ENCODE measurements around the gene TLX2. TPM values are rescaled to one million over a fixed set of nuclear protein-coding genes. Genes with fewer than 3 reads are reported as not detected.
A peak's percentile ranks its signal among the peaks of the same experiment; 100 is the strongest.

TLX2 gene
- total and polyA plus RNA-seq, 2 of the 13 experiments (the other 11 are each of a cell fraction or from before 2014, with no cell fraction given), result 0.05 to 0.20 TPM

DNA sequence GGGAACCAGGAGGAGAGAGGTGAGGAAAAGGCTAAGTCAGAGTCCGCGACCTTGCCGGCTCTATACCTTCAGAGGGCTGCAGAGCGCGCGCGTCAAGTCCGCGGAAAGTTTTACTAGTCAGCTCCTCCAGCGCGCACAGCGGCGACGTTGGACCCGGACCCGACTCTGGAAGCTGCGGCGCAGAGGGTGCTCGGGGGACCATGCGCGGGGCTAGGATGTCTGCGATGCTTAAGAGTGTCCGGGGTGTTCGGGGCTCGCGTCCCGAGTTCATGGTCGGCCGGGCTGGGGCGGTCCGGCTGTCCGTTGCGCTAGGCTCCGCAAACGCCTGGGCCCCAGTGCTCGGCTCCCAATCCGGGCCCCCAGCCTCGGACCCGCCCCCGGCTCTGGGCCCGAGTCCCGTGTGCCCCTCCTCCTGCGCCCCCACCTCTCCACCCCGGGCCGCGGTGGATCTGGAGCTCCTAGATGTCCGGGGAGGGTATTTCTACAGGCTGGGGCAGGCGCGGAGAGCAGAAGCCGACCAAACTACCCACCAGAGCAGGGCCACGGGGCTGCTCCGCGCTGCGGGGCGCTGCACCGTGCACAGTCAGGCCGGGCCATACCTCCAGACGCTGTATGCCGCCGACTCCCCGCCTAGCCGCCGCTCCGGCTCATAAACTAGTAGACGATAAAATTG, 14.8 kb upstream of the TLX2 start, which contains the start of gene LBX2 (continued):
- TF ChIP-seq ZNF609 (CRISPR knock-in tag; IDR thresholded peaks at IDR 0.05; ENCODE audit: borderline replicate concordance) (0 out of 2 replicates have a peak, but pooled peaks have one; percentile 27), RAD21 (CRISPR knock-in tag; IDR thresholded peaks at IDR 0.05) (no peak), ZNF10 (CRISPR knock-in tag; IDR thresholded peaks at IDR 0.05; ENCODE audit: borderline replicate concordance, low read depth) (no peak), ATF1 (CRISPR knock-in tag; IDR thresholded peaks at IDR 0.05) (no peak), ZNF530 (CRISPR knock-in tag; IDR thresholded peaks at IDR 0.05; ENCODE audit: low read depth) (no peak), MAX (IDR thresholded peaks at IDR 0.05) (no peak), POGK (CRISPR knock-in tag; conservative IDR thresholded peaks at IDR 0.05) (no peak), PHB2 (IDR thresholded peaks at IDR 0.05; ENCODE audit: partially characterized antibody) (no peak), MXD1 (CRISPR knock-in tag; IDR thresholded peaks at IDR 0.05) (0 out of 2 replicates have a peak, but pooled peaks have one; percentile 52), MTF2 (CRISPR knock-in tag; IDR thresholded peaks at IDR 0.05; ENCODE audit: borderline replicate concordance) (no peak), FOXC1 (CRISPR knock-in tag; IDR thresholded peaks at IDR 0.05; ENCODE audit: borderline replicate concordance) (peak; percentile 4; the same call in 1 of the 2 replicates)
- TF ChIP-seq, protein P1, sequence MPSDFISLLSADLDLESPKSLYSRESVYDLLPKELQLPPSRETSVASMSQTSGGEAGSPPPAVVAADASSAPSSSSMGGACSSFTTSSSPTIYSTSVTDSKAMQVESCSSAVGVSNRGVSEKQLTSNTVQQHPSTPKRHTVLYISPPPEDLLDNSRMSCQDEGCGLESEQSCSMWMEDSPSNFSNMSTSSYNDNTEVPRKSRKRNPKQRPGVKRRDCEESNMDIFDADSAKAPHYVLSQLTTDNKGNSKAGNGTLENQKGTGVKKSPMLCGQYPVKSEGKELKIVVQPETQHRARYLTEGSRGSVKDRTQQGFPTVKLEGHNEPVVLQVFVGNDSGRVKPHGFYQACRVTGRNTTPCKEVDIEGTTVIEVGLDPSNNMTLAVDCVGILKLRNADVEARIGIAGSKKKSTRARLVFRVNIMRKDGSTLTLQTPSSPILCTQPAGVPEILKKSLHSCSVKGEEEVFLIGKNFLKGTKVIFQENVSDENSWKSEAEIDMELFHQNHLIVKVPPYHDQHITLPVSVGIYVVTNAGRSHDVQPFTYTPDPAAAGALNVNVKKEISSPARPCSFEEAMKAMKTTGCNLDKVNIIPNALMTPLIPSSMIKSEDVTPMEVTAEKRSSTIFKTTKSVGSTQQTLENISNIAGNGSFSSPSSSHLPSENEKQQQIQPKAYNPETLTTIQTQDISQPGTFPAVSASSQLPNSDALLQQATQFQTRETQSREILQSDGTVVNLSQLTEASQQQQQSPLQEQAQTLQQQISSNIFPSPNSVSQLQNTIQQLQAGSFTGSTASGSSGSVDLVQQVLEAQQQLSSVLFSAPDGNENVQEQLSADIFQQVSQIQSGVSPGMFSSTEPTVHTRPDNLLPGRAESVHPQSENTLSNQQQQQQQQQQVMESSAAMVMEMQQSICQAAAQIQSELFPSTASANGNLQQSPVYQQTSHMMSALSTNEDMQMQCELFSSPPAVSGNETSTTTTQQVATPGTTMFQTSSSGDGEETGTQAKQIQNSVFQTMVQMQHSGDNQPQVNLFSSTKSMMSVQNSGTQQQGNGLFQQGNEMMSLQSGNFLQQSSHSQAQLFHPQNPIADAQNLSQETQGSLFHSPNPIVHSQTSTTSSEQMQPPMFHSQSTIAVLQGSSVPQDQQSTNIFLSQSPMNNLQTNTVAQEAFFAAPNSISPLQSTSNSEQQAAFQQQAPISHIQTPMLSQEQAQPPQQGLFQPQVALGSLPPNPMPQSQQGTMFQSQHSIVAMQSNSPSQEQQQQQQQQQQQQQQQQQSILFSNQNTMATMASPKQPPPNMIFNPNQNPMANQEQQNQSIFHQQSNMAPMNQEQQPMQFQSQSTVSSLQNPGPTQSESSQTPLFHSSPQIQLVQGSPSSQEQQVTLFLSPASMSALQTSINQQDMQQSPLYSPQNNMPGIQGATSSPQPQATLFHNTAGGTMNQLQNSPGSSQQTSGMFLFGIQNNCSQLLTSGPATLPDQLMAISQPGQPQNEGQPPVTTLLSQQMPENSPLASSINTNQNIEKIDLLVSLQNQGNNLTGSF (CRISPR knock-in tag; IDR thresholded peaks at IDR 0.05), result no peak
- TF ChIP-seq, protein P2, sequence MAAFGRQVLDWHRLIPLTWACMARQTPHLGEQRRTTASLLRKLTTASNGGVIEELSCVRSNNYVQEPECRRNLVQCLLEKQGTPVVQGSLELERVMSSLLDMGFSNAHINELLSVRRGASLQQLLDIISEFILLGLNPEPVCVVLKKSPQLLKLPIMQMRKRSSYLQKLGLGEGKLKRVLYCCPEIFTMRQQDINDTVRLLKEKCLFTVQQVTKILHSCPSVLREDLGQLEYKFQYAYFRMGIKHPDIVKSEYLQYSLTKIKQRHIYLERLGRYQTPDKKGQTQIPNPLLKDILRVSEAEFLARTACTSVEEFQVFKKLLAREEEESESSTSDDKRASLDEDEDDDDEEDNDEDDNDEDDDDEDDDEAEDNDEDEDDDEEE (CRISPR knock-in tag; IDR thresholded peaks at IDR 0.05), result no peak

All from HepG2 (cell line).